Spleen (tissue), 7 donors: ENCODE data around the gene MAPK1.

Source experiments
- POLR2A ChIP-seq, 3 donors: fragments of 450-650 bp; IDR thresholded peaks; one replicate each; pipeline ENCODE4 v1.5.1; 2017; ENCODE audit warnings: antibody characterized with exemption in 3 of 3, mild to moderate bottlenecking in 1 of 3
- POLR2AphosphoS5 ChIP-seq, 3 donors: sonication (generic); formaldehyde crosslinking; IDR thresholded peaks; one replicate each; pipeline ENCODE4 v1.5.1; 2017; ENCODE audit warnings: antibody characterized with exemption in 3 of 3
- TF ChIP-seq, protein P1 (sequence below), 11 experiments: fragments of 200-600 bp in 7 of 11; fragments of 450-650 bp in 4 of 11; sonication (generic) in 4 of 11; IDR thresholded peaks in 8 of 11; conservative IDR thresholded peaks in 3 of 11; 1 replicate in 7 of 11; 2 replicates in 4 of 11; pipeline versions ENCODE4 v1.4.0 to v1.8.0; 2016 to 2021; ENCODE audit warnings: antibody characterized with exemption in 11 of 11, inconsistent platforms in 4 of 11, mild to moderate bottlenecking in 1 of 11
- donor health status: DM: no; HTN: no; CAD: no; lungs with moderate emphysema.
- donor health status: DM: no; HTN: no; CAD: no.
- donor health status: DM: no; HTN: no; CAD: no.

DNA sequence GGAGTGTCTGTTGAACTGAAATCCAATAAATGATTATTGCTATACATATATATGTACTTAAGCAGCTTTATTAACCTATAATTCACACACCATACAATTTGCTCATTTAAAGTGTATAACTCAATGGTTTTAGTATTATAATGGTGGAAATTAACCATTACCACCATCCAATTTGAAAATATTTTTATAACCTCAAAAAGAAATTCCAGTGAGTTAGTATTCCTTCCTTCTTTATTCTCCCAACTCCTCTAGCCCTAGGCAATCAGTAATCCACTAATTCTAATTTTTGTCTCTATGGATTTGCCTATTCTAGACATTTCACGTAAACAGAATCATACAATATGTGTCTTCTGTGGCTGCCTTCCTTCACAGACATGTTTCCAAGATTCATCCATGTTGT lies 64.8 kb downstream of the MAPK1 start:
- TF ChIP-seq POLR2A (IDR thresholded peaks at IDR 0.05) (no peak), POLR2AphosphoS5 (IDR thresholded peaks at IDR 0.05) (no peak)
- TF ChIP-seq, protein P1, sequence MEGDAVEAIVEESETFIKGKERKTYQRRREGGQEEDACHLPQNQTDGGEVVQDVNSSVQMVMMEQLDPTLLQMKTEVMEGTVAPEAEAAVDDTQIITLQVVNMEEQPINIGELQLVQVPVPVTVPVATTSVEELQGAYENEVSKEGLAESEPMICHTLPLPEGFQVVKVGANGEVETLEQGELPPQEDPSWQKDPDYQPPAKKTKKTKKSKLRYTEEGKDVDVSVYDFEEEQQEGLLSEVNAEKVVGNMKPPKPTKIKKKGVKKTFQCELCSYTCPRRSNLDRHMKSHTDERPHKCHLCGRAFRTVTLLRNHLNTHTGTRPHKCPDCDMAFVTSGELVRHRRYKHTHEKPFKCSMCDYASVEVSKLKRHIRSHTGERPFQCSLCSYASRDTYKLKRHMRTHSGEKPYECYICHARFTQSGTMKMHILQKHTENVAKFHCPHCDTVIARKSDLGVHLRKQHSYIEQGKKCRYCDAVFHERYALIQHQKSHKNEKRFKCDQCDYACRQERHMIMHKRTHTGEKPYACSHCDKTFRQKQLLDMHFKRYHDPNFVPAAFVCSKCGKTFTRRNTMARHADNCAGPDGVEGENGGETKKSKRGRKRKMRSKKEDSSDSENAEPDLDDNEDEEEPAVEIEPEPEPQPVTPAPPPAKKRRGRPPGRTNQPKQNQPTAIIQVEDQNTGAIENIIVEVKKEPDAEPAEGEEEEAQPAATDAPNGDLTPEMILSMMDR (IDR thresholded peaks at IDR 0.05 in 8 of 11, conservative IDR thresholded peaks at IDR 0.05 in 3 of 11) = no peak
